HG02981 (cell line): Measurements from ENCODE around the gene ABCA12.
A peak's percentile ranks its signal among the peaks of the same experiment; 100 is the strongest.

Experiments used
- ATAC-seq: cut with Tn5 transposase; IDR thresholded peaks from one replicate; pipeline ENCODE4 v1.9.1; 2021; ENCODE audit warnings: mild to moderate bottlenecking, moderate library complexity; ENCODE audit not compliant: unreplicated experiment

ABCA12 gene

GRCh38 chr2:215137329-215137686, 1.1 kb downstream of the ABCA12 start:
- ATAC-seq: no peak

- peak; percentile 52 for ATAC-seq
These were observed 1.6 kb downstream of the ABCA12 start for GRCh38 chr2:215136669-215137328.

- no peak for ATAC-seq
These were observed 18.0 kb downstream of the ABCA12 start for GRCh38 chr2:215120401-215120800.

- ATAC-seq: no peak
These were observed 18.6 kb downstream of the ABCA12 start for GRCh38 chr2:215119847-215120246.

GRCh38 chr2:215110918-215111317, 27.5 kb downstream of the ABCA12 start:
- no peak for ATAC-seq

GRCh38 chr2:215107216-215108056, 31.0 kb downstream of the ABCA12 start:
- ATAC-seq: no peak

GRCh38 chr2:215105607-215106354, 32.6 kb downstream of the ABCA12 start:
- no peak for ATAC-seq

- no peak for ATAC-seq
These were observed 34.2 kb downstream of the ABCA12 start for GRCh38 chr2:215104226-215104625.

GRCh38 chr2:215098875-215099274, 39.6 kb downstream of the ABCA12 start:
- ATAC-seq: no peak

GRCh38 chr2:215084080-215084479, 54.3 kb downstream of the ABCA12 start:
- no peak for ATAC-seq

GRCh38 chr2:215083146-215083545, 55.3 kb downstream of the ABCA12 start:
- no peak for ATAC-seq

- ATAC-seq: no peak
These were observed 56.0 kb downstream of the ABCA12 start for GRCh38 chr2:215082446-215082845.

GRCh38 chr2:215080545-215080944, 57.9 kb downstream of the ABCA12 start:
- ATAC-seq: no peak

GRCh38 chr2:215071676-215072075, 66.8 kb downstream of the ABCA12 start:
- no peak for ATAC-seq

GRCh38 chr2:215068399-215068798, 70.0 kb downstream of the ABCA12 start:
- ATAC-seq: no peak

GRCh38 chr2:215066124-215066523, 72.3 kb downstream of the ABCA12 start:
- no peak for ATAC-seq

GRCh38 chr2:215063526-215063925, 74.9 kb downstream of the ABCA12 start:
- ATAC-seq: no peak

GRCh38 chr2:215060861-215061536, 77.4 kb downstream of the ABCA12 start:
- ATAC-seq: no peak

GRCh38 chr2:215059724-215060123, 78.7 kb downstream of the ABCA12 start:
- ATAC-seq: no peak

GRCh38 chr2:215055891-215056290, 82.5 kb downstream of the ABCA12 start:
- ATAC-seq: no peak

- no peak for ATAC-seq
These were observed 85.6 kb downstream of the ABCA12 start for GRCh38 chr2:215052810-215053209.
